ENCODE results near the gene FEM1A. TPM values are rescaled to one million over a fixed set of nuclear protein-coding genes. Genes with fewer than 3 reads are reported as not detected.

The FEM1A gene
- total RNA-seq, 1 experiment from 2014 or later = 17.7 TPM

DNA sequence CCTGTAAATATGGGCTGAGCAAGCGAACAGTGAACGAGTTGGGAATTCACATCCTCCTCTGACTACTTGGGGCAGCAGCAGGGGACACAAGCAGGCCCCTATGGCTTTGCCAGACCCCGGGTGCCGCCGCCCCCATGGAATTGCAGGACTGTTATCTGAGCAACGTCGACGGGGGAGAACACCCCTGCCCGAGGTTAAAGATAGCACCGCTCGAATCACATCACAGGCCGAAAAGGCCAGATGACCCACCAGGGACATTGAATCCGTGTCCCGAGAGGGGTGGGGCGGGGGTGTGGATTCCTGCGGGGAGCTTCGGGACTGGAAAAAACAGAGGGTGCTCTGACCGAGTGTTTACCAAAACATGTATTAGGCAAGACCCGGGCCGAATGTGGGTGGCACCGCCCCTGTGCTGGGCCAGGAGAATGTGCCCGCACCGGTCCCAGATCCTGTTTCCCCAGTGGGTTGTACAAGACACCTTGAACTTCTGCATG lies 9.1 kb downstream of the FEM1A start:
- H3K4me2 ChIP-seq (ENCODE audit: low read length) = no peak overlapping the region
- H2AFZ ChIP-seq (ENCODE audit: low read depth, low read length, poor library complexity, severe bottlenecking) = no peak overlapping the region
- no peaks in the 10 kb centered on the region for H4K20me1 ChIP-seq (ENCODE audit: insufficient read depth)
- H3K9me2 ChIP-seq (ENCODE audit: insufficient read depth) = no peaks in the 10 kb centered on the region
- no peaks in the 10 kb centered on the region for H3K9me3 ChIP-seq (ENCODE audit: control insufficient read depth in 1 of 2, insufficient read depth in 1 of 2, low read depth in 1 of 2, low read length in 2 of 2)
- TF ChIP-seq POLR2A (IDR thresholded peaks at IDR 0.05; ENCODE audit: borderline replicate concordance, extremely low read depth, insufficient read depth, insufficient read length) = no peak
- TF ChIP-seq EZH2phosphoT487 (IDR thresholded peaks at IDR 0.05; ENCODE audit: borderline replicate concordance) = no peak
- no peak for TF ChIP-seq RAD21 (IDR thresholded peaks at IDR 0.05; ENCODE audit: low read depth)
- TF ChIP-seq, protein P1, sequence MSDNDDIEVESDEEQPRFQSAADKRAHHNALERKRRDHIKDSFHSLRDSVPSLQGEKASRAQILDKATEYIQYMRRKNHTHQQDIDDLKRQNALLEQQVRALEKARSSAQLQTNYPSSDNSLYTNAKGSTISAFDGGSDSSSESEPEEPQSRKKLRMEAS (IDR thresholded peaks at IDR 0.05) = no peak
- TF ChIP-seq, protein P2, sequence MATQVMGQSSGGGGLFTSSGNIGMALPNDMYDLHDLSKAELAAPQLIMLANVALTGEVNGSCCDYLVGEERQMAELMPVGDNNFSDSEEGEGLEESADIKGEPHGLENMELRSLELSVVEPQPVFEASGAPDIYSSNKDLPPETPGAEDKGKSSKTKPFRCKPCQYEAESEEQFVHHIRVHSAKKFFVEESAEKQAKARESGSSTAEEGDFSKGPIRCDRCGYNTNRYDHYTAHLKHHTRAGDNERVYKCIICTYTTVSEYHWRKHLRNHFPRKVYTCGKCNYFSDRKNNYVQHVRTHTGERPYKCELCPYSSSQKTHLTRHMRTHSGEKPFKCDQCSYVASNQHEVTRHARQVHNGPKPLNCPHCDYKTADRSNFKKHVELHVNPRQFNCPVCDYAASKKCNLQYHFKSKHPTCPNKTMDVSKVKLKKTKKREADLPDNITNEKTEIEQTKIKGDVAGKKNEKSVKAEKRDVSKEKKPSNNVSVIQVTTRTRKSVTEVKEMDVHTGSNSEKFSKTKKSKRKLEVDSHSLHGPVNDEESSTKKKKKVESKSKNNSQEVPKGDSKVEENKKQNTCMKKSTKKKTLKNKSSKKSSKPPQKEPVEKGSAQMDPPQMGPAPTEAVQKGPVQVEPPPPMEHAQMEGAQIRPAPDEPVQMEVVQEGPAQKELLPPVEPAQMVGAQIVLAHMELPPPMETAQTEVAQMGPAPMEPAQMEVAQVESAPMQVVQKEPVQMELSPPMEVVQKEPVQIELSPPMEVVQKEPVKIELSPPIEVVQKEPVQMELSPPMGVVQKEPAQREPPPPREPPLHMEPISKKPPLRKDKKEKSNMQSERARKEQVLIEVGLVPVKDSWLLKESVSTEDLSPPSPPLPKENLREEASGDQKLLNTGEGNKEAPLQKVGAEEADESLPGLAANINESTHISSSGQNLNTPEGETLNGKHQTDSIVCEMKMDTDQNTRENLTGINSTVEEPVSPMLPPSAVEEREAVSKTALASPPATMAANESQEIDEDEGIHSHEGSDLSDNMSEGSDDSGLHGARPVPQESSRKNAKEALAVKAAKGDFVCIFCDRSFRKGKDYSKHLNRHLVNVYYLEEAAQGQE (IDR thresholded peaks at IDR 0.05; ENCODE audit: low read depth) = no peak
- TF ChIP-seq, protein P3, sequence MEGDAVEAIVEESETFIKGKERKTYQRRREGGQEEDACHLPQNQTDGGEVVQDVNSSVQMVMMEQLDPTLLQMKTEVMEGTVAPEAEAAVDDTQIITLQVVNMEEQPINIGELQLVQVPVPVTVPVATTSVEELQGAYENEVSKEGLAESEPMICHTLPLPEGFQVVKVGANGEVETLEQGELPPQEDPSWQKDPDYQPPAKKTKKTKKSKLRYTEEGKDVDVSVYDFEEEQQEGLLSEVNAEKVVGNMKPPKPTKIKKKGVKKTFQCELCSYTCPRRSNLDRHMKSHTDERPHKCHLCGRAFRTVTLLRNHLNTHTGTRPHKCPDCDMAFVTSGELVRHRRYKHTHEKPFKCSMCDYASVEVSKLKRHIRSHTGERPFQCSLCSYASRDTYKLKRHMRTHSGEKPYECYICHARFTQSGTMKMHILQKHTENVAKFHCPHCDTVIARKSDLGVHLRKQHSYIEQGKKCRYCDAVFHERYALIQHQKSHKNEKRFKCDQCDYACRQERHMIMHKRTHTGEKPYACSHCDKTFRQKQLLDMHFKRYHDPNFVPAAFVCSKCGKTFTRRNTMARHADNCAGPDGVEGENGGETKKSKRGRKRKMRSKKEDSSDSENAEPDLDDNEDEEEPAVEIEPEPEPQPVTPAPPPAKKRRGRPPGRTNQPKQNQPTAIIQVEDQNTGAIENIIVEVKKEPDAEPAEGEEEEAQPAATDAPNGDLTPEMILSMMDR (IDR thresholded peaks at IDR 0.05 in 2 of 3, conservative IDR thresholded peaks at IDR 0.05 in 1 of 3; ENCODE audit: borderline replicate concordance in 1 of 3, insufficient read depth in 1 of 3, low read depth in 2 of 3, low read length in 2 of 3) = no peak
- TF ChIP-seq YY1 (IDR thresholded peaks at IDR 0.05; ENCODE audit: extremely low read depth, insufficient replicate concordance, low read depth, low read length) = no peak
- TF ChIP-seq ELF1 (IDR thresholded peaks at IDR 0.05; ENCODE audit: borderline replicate concordance, low read depth) = no peak
- TF ChIP-seq SIN3A (IDR thresholded peaks at IDR 0.05; ENCODE audit: low read depth) = no peak
- no peak for TF ChIP-seq JUND (IDR thresholded peaks at IDR 0.05)
- TF ChIP-seq, protein P4, sequence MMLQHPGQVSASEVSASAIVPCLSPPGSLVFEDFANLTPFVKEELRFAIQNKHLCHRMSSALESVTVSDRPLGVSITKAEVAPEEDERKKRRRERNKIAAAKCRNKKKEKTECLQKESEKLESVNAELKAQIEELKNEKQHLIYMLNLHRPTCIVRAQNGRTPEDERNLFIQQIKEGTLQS (IDR thresholded peaks at IDR 0.05) = no peak
- H3K4me3 ChIP-seq (replicated peaks in 1 of 2; ENCODE audit: low read depth in 1 of 2, low read length in 2 of 2) = no peak overlapping the region
- ChIA-PET POLR2A (no interaction called here), RAD21 (ENCODE audit: low non-redundant PET in 1 of 2, low total read pairs in 2 of 2, uncharacterized antibody in 2 of 2, unreplicated experiment in 2 of 2) (no interaction called here), CTCF (interaction anchor here (0.8 to 2.1 kb wide), 2 partner anchors 9 kb away, joined by 6 to 9 read pairs; partner anchors contain the start of gene FEM1A)
- H3K4me1 ChIP-seq (ENCODE audit: control insufficient read depth in 1 of 2, insufficient read depth in 2 of 2, low read length in 2 of 2) = peaks cover 0 to 6% of the 10 kb centered on the region in 2 experiments; a peak in 1 of 4 replicates
- no peak overlapping the region for H3K9ac ChIP-seq (ENCODE audit: low read length)
- H3K27me3 ChIP-seq (ENCODE audit: insufficient read depth, low read length) = no peaks in the 10 kb centered on the region
- no peaks in the 10 kb centered on the region; a peak in 1 of 4 replicates for H3K36me3 ChIP-seq (ENCODE audit: control insufficient read depth in 1 of 2, insufficient read depth in 2 of 2, low read length in 2 of 2)
- ATAC-seq (no peak), DNase-seq (ENCODE audit: low read depth, low spot score) (no peak)
- peaks cover 17% of the 10 kb centered on the region for H3K79me2 ChIP-seq (ENCODE audit: insufficient read depth, low read length)
- no TSS peak for BruUV-seq (replicated peaks)
- intact Hi-C loops (cut with micrococcal nuclease) = loop anchor here (10.0 kb wide), 1 partner anchor 226 kb away; no protein-coding TSS in a partner anchor
- H3K27ac ChIP-seq (ENCODE audit: low read depth, low read length) = no peak overlapping the region
